H9 (cell line): ENCODE data around the gene DLG5. TPM values are rescaled to one million over a fixed set of nuclear protein-coding genes. Genes with fewer than 3 reads are reported as not detected.

Experiments
- DNase-seq: peaks from one replicate; pipeline ENCODE4 v3.0.0-alpha.2; 2017
- H2AFZ ChIP-seq: one replicate; pipeline ENCODE4 v1.6.1; 2013; ENCODE audit warnings: mild to moderate bottlenecking, low read length, control low read depth, moderate library complexity
- H2AK5ac ChIP-seq: 2 replicates; pipeline ENCODE4 v1.6.1; 2013; ENCODE audit warnings: low read length, control low read depth, mixed read lengths; ENCODE audit not compliant: insufficient read length
- H2BK120ac ChIP-seq: one replicate; pipeline ENCODE4 v1.6.1; 2013; ENCODE audit warnings: low read depth, mild to moderate bottlenecking, low read length, control low read depth, inconsistent platforms; ENCODE audit not compliant: poor library complexity, severe bottlenecking
- H2BK12ac ChIP-seq: 2 replicates; pipeline ENCODE4 v1.6.1; 2013; ENCODE audit warnings: low read length, control low read depth, mixed read lengths, low read depth; ENCODE audit not compliant: insufficient read length
- H2BK15ac ChIP-seq: 2 replicates; pipeline ENCODE4 v1.6.1; 2013; ENCODE audit warnings: low read depth, low read length, control low read depth
- H2BK20ac ChIP-seq: one replicate; pipeline ENCODE4 v1.6.1; 2013; ENCODE audit warnings: low read depth, mild to moderate bottlenecking, low read length, control low read depth, inconsistent platforms; ENCODE audit not compliant: poor library complexity, severe bottlenecking
- H2BK5ac ChIP-seq: 2 replicates; pipeline ENCODE4 v1.6.1; 2013; ENCODE audit warnings: low read length, control low read depth, mixed read lengths; ENCODE audit not compliant: insufficient read length
- H3K14ac ChIP-seq: 2 replicates; pipeline ENCODE4 v1.6.1; 2013; ENCODE audit warnings: low read length, control low read depth; ENCODE audit not compliant: insufficient read depth
- H3K18ac ChIP-seq: 2 replicates; pipeline ENCODE4 v1.6.1; 2013; ENCODE audit warnings: low read depth, mild to moderate bottlenecking, mixed read lengths, low read length, control low read depth; ENCODE audit not compliant: insufficient read length
- H3K23ac ChIP-seq: 2 replicates; pipeline ENCODE4 v1.6.1; 2013; ENCODE audit warnings: low read length, control low read depth, mixed read lengths, low read depth; ENCODE audit not compliant: insufficient read length
- H3K23me2 ChIP-seq: 2 replicates; pipeline ENCODE4 v1.6.1; 2013; ENCODE audit warnings: low read depth, mild to moderate bottlenecking, mixed read lengths, low read length, control low read depth; ENCODE audit not compliant: insufficient read length, poor library complexity, severe bottlenecking
- H3K27ac ChIP-seq: 2 replicates; pipeline ENCODE4 v1.5.1; 2013; ENCODE audit warnings: low read length, control low read depth, mixed read lengths, low read depth; ENCODE audit not compliant: insufficient read length
- H3K27me3 ChIP-seq: 2 replicates; pipeline ENCODE4 v1.6.1; 2013; ENCODE audit warnings: low read length, control low read depth, inconsistent platforms; ENCODE audit not compliant: insufficient read depth
- H3K4ac ChIP-seq: 2 replicates; pipeline ENCODE4 v1.6.1; 2013; ENCODE audit warnings: low read depth, mild to moderate bottlenecking, control low read depth, inconsistent platforms, low read length, moderate library complexity
- H3K4me1 ChIP-seq: 2 replicates; pipeline ENCODE4 v1.6.1; 2013; ENCODE audit warnings: low read length, control low read depth, inconsistent platforms; ENCODE audit not compliant: insufficient read depth
- H3K4me2 ChIP-seq: 2 replicates; pipeline ENCODE4 v1.6.1; 2013; ENCODE audit warnings: low read length, control low read depth, mixed read lengths; ENCODE audit not compliant: insufficient read length, insufficient read depth
- H3K56ac ChIP-seq: 2 replicates; pipeline ENCODE4 v1.6.1; 2013; ENCODE audit warnings: low read depth, mild to moderate bottlenecking, mixed read lengths, low read length, control low read depth; ENCODE audit not compliant: insufficient read length
- H3K79me1 ChIP-seq: 2 replicates; pipeline ENCODE4 v1.6.1; 2013; ENCODE audit warnings: low read depth, mild to moderate bottlenecking, moderate library complexity, low read length, control low read depth, inconsistent platforms; ENCODE audit not compliant: insufficient read depth, poor library complexity, severe bottlenecking
- H3K79me2 ChIP-seq: 2 replicates; pipeline ENCODE4 v1.6.1; 2013; ENCODE audit warnings: low read length, control low read depth, inconsistent platforms; ENCODE audit not compliant: insufficient read depth
- H3K9ac ChIP-seq: 2 replicates; pipeline ENCODE4 v1.6.1; 2013; ENCODE audit warnings: low read length, control low read depth, mixed read lengths; ENCODE audit not compliant: insufficient read length; ENCODE audit errors: extremely low read depth
- H3K9me3 ChIP-seq: one replicate; pipeline ENCODE4 v1.6.1; 2013; ENCODE audit warnings: low read depth, low read length, inconsistent platforms; ENCODE audit not compliant: control insufficient read depth
- H3T11ph ChIP-seq: one replicate; pipeline ENCODE4 v1.6.1; 2013; ENCODE audit warnings: mild to moderate bottlenecking, low read length, control low read depth, inconsistent platforms
- H4K20me1 ChIP-seq: one replicate; pipeline ENCODE4 v1.6.1; 2013; ENCODE audit not compliant: control insufficient read depth, insufficient read length, insufficient read depth
- H4K5ac ChIP-seq: 2 replicates; pipeline ENCODE4 v1.6.1; 2013; ENCODE audit warnings: low read depth, mild to moderate bottlenecking, mixed read lengths, low read length, control low read depth; ENCODE audit not compliant: insufficient read length
- H4K8ac ChIP-seq: replicated peaks from 2 replicates; pipeline ENCODE4 v1.6.1; 2013; ENCODE audit warnings: low read length, control low read depth, mixed read lengths, low read depth; ENCODE audit not compliant: insufficient read length
- H4K91ac ChIP-seq: 2 replicates; pipeline ENCODE4 v1.6.1; 2013; ENCODE audit warnings: low read depth, mild to moderate bottlenecking, moderate library complexity, mixed read lengths, low read length, control low read depth; ENCODE audit not compliant: insufficient read length
- H3K27ac Mint-ChIP-seq, 3 experiments: 2 replicates in 2 of 3; 3 replicates in 1 of 3; pipeline ENCODE4 v1.8.0; 2020 to 2021; ENCODE audit warnings: mixed read lengths in 3 of 3, mild to moderate bottlenecking in 1 of 3, moderate library complexity in 1 of 3
- H3K27me3 Mint-ChIP-seq: 2 replicates; pipeline ENCODE4 v1.8.0; 2021; ENCODE audit warnings: low read depth, mild to moderate bottlenecking, moderate library complexity, mixed read lengths
- H3K36me3 Mint-ChIP-seq, 3 experiments: 2 replicates in 2 of 3; 3 replicates in 1 of 3; pipeline ENCODE4 v1.8.0; 2020 to 2021; ENCODE audit warnings: low read depth in 3 of 3, mixed read lengths in 3 of 3; ENCODE audit not compliant: insufficient read depth in 1 of 3
- H3K4me1 Mint-ChIP-seq, 2 experiments: 2 replicates each; pipeline ENCODE4 v1.8.0; 2020; ENCODE audit warnings: mixed read lengths in 2 of 2
- H3K4me3 Mint-ChIP-seq, 2 experiments: 2 replicates in 1 of 2; 3 replicates in 1 of 2; pipeline ENCODE4 v1.8.0; 2020 to 2021; ENCODE audit warnings: mild to moderate bottlenecking in 2 of 2, mixed read lengths in 2 of 2, moderate library complexity in 1 of 2
- H3K9me3 Mint-ChIP-seq, 2 experiments: 2 replicates in 1 of 2; 3 replicates in 1 of 2; pipeline ENCODE4 v1.8.0; 2020; ENCODE audit warnings: mild to moderate bottlenecking in 2 of 2, mixed read lengths in 2 of 2, moderate library complexity in 1 of 2
- WGBS: extraction: QIAGEN DNeasy Blood & Tissue Kit; methylation state at CpG from one replicate; pipeline ENCODE4 v1.1.7; 2013; ENCODE audit warnings: missing lambda C conversion rate, low lambda C conversion rate, mixed read lengths; ENCODE audit not compliant: insufficient read length; ENCODE audit errors: extremely low coverage; 5-methylcytosine and 5-hydroxymethylcytosine counted together
- total RNA-seq: library from RNA; stranded (reverse); gene quantifications from 2 replicates; pipeline ENCODE4 v1.2.1, GENCODE V29; 2021
- TF ChIP-seq, protein P1 (sequence below): fragments of 200-600 bp; sonication (generic); conservative IDR thresholded peaks from 3 replicates; pipeline ENCODE4 v1.8.0; 2021; ENCODE audit warnings: antibody characterized with exemption, mild to moderate bottlenecking

DLG5 gene
- total RNA-seq, 1 experiment from 2014 or later, result 67.4 TPM

DNA sequence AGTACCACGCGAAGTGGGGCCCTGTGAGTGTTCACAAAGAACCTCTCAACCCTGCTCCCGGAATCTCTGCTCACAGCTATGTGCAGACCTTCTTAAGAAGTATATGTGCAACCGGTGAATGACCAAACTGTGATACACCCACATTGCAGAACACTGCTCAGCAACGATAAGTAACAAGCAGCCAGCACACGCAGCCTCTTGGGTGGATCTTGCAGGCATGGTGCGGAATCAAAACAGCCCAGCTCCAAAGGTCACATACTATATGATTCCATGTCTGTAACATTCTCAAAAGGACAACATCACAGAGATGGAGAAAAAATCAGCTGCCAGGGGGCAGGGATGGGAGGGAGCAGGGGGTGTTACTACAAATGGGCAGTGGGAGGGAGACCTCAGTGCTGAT, 101.6 kb downstream of the DLG5 start:
- Mint-ChIP-seq H3K9me3 (no peaks in the 10 kb centered on the region), H3K27ac (peak overlapping the region in 2 of 3 experiments; percentile 51 to 82; a peak in 2 of 7 replicates), H3K36me3 (peaks cover 38 to 73% (median 64%) of the 10 kb centered on the region in 3 experiments; a peak in 6 of 7 replicates), H3K27me3 (no peaks in the 10 kb centered on the region), H3K4me3 (no peak overlapping the region), H3K4me1 (peaks cover 0 to 4% of the 10 kb centered on the region in 2 experiments; a peak in 2 of 4 replicates)
- Histone ChIP-seq H4K91ac (no peak overlapping the region), H2BK120ac (no peak overlapping the region), H2AK5ac (no peak overlapping the region), H2AFZ (no peak overlapping the region), H3K79me2 (no peaks in the 10 kb centered on the region), H3K27ac (no peak overlapping the region), H3K9me3 (no peaks in the 10 kb centered on the region), H3K18ac (no peak overlapping the region), H3K4me2 (no peak overlapping the region), H3K14ac (no peak overlapping the region), H3K23me2 (no peaks in the 10 kb centered on the region), H4K8ac (no peak overlapping the region), H3K23ac (no peak overlapping the region), H2BK12ac (no peak overlapping the region), H3K4me1 (no peaks in the 10 kb centered on the region), H4K5ac (no peak overlapping the region), H3K9ac (no peak overlapping the region), H2BK5ac (no peak overlapping the region), H2BK20ac (no peak overlapping the region), H3T11ph (no peak overlapping the region), H3K4ac (no peak overlapping the region), H3K79me1 (no peaks in the 10 kb centered on the region), H3K27me3 (no peaks in the 10 kb centered on the region), H2BK15ac (no peak overlapping the region), H3K56ac (no peak overlapping the region), H4K20me1 (no peaks in the 10 kb centered on the region)
- no peak for DNase-seq
- TF ChIP-seq, protein P1, sequence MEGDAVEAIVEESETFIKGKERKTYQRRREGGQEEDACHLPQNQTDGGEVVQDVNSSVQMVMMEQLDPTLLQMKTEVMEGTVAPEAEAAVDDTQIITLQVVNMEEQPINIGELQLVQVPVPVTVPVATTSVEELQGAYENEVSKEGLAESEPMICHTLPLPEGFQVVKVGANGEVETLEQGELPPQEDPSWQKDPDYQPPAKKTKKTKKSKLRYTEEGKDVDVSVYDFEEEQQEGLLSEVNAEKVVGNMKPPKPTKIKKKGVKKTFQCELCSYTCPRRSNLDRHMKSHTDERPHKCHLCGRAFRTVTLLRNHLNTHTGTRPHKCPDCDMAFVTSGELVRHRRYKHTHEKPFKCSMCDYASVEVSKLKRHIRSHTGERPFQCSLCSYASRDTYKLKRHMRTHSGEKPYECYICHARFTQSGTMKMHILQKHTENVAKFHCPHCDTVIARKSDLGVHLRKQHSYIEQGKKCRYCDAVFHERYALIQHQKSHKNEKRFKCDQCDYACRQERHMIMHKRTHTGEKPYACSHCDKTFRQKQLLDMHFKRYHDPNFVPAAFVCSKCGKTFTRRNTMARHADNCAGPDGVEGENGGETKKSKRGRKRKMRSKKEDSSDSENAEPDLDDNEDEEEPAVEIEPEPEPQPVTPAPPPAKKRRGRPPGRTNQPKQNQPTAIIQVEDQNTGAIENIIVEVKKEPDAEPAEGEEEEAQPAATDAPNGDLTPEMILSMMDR, result no peak
- no CpG with 5 or more reads among the region's 7 CpGs for WGBS
